Stimulated activated CD8-positive, alpha-beta memory T cell treated with anti-CD3 and anti-CD28 coated beads, Interleukin-7, amount 100 ng/mL, for 24 hours (primary cell): ENCODE results near the gene TBX5.
"Not testable (repeated sequence)": the region's sequence is repeated elsewhere in the genome, so short reads cannot be mapped to it uniquely, and the experiment has no call there.

Source experiments
- DNase-seq: peaks from one replicate; pipeline ENCODE4 v3.0.0-alpha.2; 2020; ENCODE audit warnings: low read depth

The TBX5 gene

GRCh38 chr12:114384739-114385138 lies 21.2 kb downstream of the TBX5 start:
- DNase-seq: no peak

- no peak for DNase-seq
Observed at GRCh38 chr12:114381177-114381576, 24.8 kb downstream of the TBX5 start.

GRCh38 chr12:114371733-114372132 lies 34.2 kb downstream of the TBX5 start:
- no peak for DNase-seq

GRCh38 chr12:114371250-114371649 lies 34.7 kb downstream of the TBX5 start:
- DNase-seq: no peak

- DNase-seq: no peak
Observed at GRCh38 chr12:114368685-114369452, 37.1 kb downstream of the TBX5 start.

GRCh38 chr12:114361992-114362391 lies 44.0 kb downstream of the TBX5 start:
- no peak for DNase-seq

- no peak for DNase-seq
Observed at GRCh38 chr12:114361545-114361944, 44.4 kb downstream of the TBX5 start.

- no peak for DNase-seq
Observed at GRCh38 chr12:114360485-114360884, 45.5 kb downstream of the TBX5 start.

- DNase-seq: no peak
Observed at GRCh38 chr12:114355389-114356088, 50.4 kb downstream of the TBX5 start.

GRCh38 chr12:114349239-114349638 lies 56.7 kb downstream of the TBX5 start:
- not testable (repeated sequence) for DNase-seq

GRCh38 chr12:114347861-114348260 lies 58.1 kb downstream of the TBX5 start:
- no peak for DNase-seq

- no peak for DNase-seq
Observed at GRCh38 chr12:114344831-114345230, 61.1 kb downstream of the TBX5 start.

GRCh38 chr12:114344303-114344663 lies 61.7 kb downstream of the TBX5 start:
- DNase-seq: no peak

- no peak for DNase-seq
Observed at GRCh38 chr12:114343585-114344302, 62.2 kb downstream of the TBX5 start.

GRCh38 chr12:114342656-114343055 lies 63.3 kb downstream of the TBX5 start:
- DNase-seq: no peak

- DNase-seq: no peak
Observed at GRCh38 chr12:114341635-114342034, 64.3 kb downstream of the TBX5 start.

- no peak for DNase-seq
Observed at GRCh38 chr12:114340231-114340630, 65.7 kb downstream of the TBX5 start.

- DNase-seq: no peak
Observed at GRCh38 chr12:114339626-114340025, 66.3 kb downstream of the TBX5 start.

- DNase-seq: no peak
Observed at GRCh38 chr12:114335607-114336006, 70.3 kb downstream of the TBX5 start.

GRCh38 chr12:114334395-114334794 lies 71.5 kb downstream of the TBX5 start:
- DNase-seq: no peak

- no peak for DNase-seq
Observed at GRCh38 chr12:114328292-114328691, 77.7 kb downstream of the TBX5 start.

GRCh38 chr12:114327765-114328164 lies 78.2 kb downstream of the TBX5 start:
- DNase-seq: no peak

GRCh38 chr12:114321524-114321923 lies 84.4 kb downstream of the TBX5 start:
- DNase-seq: no peak
